Osteoblast (primary cell): ENCODE data around the gene XCL2. TPM values are rescaled to one million over a fixed set of nuclear protein-coding genes. Genes with fewer than 3 reads are reported as not detected.

Experiments used
- DNase-seq: peaks from one replicate; pipeline ENCODE4 v3.0.0; 2011; ENCODE audit warnings: low spot score, mixed read lengths; ENCODE audit not compliant: insufficient read length; ENCODE audit errors: missing footprints
- H2AFZ ChIP-seq: 2 replicates; pipeline ENCODE4 v1.6.0; 2011; ENCODE audit warnings: mild to moderate bottlenecking, low read length
- H3K27ac ChIP-seq: 2 replicates; pipeline ENCODE4 v1.5.1; 2011; ENCODE audit warnings: mild to moderate bottlenecking, low read depth, low read length, moderate library complexity
- H3K27me3 ChIP-seq: 2 replicates; pipeline ENCODE4 v1.6.0; 2012; ENCODE audit warnings: mild to moderate bottlenecking, control low read depth, inconsistent platforms, low read length, moderate library complexity; ENCODE audit not compliant: insufficient read depth
- H3K36me3 ChIP-seq: 2 replicates; pipeline ENCODE4 v1.5.1; 2011; ENCODE audit warnings: mild to moderate bottlenecking, low read length, control low read depth, moderate library complexity; ENCODE audit not compliant: insufficient read depth
- H3K4me1 ChIP-seq: 2 replicates; pipeline ENCODE4 v1.5.1; 2011; ENCODE audit warnings: mild to moderate bottlenecking, low read length, control low read depth, moderate library complexity; ENCODE audit not compliant: insufficient read depth
- H3K4me2 ChIP-seq: 2 replicates; pipeline ENCODE4 v1.6.0; 2011; ENCODE audit warnings: mild to moderate bottlenecking, low read length; ENCODE audit not compliant: insufficient read depth
- H3K4me3 ChIP-seq: fragments of 200-600 bp; sonication (generic); 3 replicates; pipeline ENCODE4 v1.5.1; 2012; ENCODE audit warnings: mild to moderate bottlenecking, low read length, inconsistent platforms; ENCODE audit not compliant: insufficient read depth
- H3K79me2 ChIP-seq: 2 replicates; pipeline ENCODE4 v1.6.0; 2012; ENCODE audit warnings: mild to moderate bottlenecking, low read length, control low read depth, inconsistent platforms; ENCODE audit not compliant: insufficient read depth
- H3K9me3 ChIP-seq: 2 replicates; pipeline ENCODE4 v1.5.1; 2011; ENCODE audit warnings: low read depth, low read length, control low read depth
- H4K20me1 ChIP-seq: 2 replicates; pipeline ENCODE4 v1.6.0; 2012; ENCODE audit warnings: mild to moderate bottlenecking, low read length, control low read depth; ENCODE audit not compliant: insufficient read depth
- total RNA-seq: library from RNA; depleted of rRNA; stranded (reverse); fragments of >200 nt; gene quantifications from 2 replicates; pipeline ENCODE4 v1.2.3, GENCODE V29; 2012
- TF ChIP-seq, protein P1 (sequence below): IDR thresholded peaks from 2 replicates; pipeline ENCODE4 v1.5.1; 2011; ENCODE audit warnings: mild to moderate bottlenecking, low read depth, low read length, moderate library complexity; ENCODE audit errors: extremely low read depth

Gene XCL2
- total RNA-seq, 1 donor: not detected

DNA sequence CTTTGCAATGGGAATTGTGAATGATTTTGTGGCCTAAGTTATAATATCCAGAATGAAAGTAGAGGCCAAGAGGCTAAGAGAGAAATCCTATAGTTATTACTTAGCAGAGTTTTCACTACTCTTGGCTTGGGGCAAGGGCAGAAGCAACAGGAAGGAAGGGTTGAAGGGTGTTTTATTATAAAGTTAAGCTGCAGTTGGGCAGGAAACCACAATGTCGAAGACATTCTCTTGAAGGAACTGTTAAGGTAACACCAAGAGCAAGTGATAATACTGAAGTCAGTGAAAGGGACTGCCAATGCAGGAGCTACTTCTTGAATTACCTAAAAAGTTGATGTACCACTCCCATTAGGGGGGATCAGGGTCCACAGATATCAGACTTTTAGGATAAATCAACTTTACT lies 8.3 kb downstream of the XCL2 start:
- Histone ChIP-seq H3K4me2 (no peak overlapping the region), H2AFZ (no peak overlapping the region), H3K27ac (no peak overlapping the region), H3K9me3 (no peaks in the 10 kb centered on the region), H3K36me3 (no peaks in the 10 kb centered on the region), H3K4me1 (no peaks in the 10 kb centered on the region), H4K20me1 (no peaks in the 10 kb centered on the region), H3K79me2 (no peaks in the 10 kb centered on the region), H3K27me3 (no peaks in the 10 kb centered on the region), H3K4me3 (no peak overlapping the region)
- DNase-seq: no peak
- TF ChIP-seq, protein P1, sequence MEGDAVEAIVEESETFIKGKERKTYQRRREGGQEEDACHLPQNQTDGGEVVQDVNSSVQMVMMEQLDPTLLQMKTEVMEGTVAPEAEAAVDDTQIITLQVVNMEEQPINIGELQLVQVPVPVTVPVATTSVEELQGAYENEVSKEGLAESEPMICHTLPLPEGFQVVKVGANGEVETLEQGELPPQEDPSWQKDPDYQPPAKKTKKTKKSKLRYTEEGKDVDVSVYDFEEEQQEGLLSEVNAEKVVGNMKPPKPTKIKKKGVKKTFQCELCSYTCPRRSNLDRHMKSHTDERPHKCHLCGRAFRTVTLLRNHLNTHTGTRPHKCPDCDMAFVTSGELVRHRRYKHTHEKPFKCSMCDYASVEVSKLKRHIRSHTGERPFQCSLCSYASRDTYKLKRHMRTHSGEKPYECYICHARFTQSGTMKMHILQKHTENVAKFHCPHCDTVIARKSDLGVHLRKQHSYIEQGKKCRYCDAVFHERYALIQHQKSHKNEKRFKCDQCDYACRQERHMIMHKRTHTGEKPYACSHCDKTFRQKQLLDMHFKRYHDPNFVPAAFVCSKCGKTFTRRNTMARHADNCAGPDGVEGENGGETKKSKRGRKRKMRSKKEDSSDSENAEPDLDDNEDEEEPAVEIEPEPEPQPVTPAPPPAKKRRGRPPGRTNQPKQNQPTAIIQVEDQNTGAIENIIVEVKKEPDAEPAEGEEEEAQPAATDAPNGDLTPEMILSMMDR: no peak

DNA sequence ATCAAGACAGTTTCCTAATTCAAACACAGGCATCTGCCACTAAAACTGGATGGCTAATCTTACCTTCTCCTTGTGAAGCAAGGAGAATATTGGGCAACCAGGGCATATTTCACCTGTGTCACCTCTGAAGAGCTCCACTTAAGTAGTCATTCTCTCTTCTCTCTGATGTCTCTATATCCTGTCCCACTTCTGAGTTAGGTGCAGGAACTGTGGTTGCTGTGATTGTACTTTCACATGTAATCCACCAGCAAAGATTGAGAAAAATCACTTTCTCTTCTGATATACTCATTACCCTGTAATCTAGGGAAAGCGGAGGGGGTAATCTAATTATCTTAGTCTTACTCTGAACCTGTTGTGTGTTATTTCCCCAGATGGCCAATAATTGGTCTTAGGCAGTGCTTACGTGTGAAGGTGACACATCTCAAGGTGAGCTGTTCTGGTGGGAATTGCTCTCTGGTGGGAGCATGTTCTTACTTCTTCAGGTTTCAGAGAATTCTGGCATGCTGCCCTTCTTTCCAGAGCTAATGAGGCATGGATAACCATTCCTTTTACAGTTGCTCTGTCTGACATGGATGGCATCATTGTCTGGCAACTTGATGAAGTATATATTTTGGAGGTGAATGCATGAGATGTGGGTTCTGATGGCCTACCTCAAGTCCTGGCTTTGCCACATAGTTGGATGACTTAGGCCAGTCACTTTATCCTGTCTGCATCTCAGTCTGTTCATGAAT lies 12.0 kb downstream of the XCL2 start:
- no peak overlapping the region for H3K4me2 ChIP-seq
- DNase-seq: no peak
- no peaks in the 10 kb centered on the region for H3K36me3 ChIP-seq
- no peaks in the 10 kb centered on the region for H3K27me3 ChIP-seq
- no peak overlapping the region for H3K4me3 ChIP-seq
- H4K20me1 ChIP-seq: no peaks in the 10 kb centered on the region
- no peak overlapping the region for H2AFZ ChIP-seq
- no peaks in the 10 kb centered on the region for H3K4me1 ChIP-seq
- no peak overlapping the region for H3K27ac ChIP-seq
- TF ChIP-seq, protein P1: no peak
- H3K9me3 ChIP-seq: no peaks in the 10 kb centered on the region
- no peaks in the 10 kb centered on the region for H3K79me2 ChIP-seq

DNA sequence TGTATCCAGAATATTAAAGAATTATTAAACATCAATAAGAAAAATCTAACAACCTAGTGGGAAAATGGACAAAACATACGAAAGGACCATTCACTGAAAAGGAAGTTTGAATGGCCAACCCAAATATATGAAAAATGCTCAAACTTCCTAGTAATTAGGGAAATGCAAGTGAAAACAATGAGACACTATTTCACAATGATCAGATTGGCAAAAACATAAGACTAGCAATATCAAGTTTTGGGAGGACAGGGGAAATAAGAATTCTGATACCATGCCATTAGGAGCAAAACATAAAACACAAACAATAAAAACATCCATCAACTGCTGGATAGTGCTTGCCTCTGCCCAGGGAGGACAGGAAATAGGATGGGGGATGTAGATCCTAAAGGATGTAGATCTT lies 14.3 kb downstream of the XCL2 start:
- no peaks in the 10 kb centered on the region for H3K27me3 ChIP-seq
- no peaks in the 10 kb centered on the region for H3K36me3 ChIP-seq
- no peaks in the 10 kb centered on the region for H3K79me2 ChIP-seq
- H2AFZ ChIP-seq: no peak overlapping the region
- DNase-seq: no peak
- TF ChIP-seq, protein P1: no peak
- no peaks in the 10 kb centered on the region for H3K9me3 ChIP-seq
- H3K4me3 ChIP-seq: no peak overlapping the region
- no peak overlapping the region for H3K27ac ChIP-seq
- H3K4me1 ChIP-seq: no peaks in the 10 kb centered on the region
- H3K4me2 ChIP-seq: no peak overlapping the region
- no peaks in the 10 kb centered on the region for H4K20me1 ChIP-seq

DNA sequence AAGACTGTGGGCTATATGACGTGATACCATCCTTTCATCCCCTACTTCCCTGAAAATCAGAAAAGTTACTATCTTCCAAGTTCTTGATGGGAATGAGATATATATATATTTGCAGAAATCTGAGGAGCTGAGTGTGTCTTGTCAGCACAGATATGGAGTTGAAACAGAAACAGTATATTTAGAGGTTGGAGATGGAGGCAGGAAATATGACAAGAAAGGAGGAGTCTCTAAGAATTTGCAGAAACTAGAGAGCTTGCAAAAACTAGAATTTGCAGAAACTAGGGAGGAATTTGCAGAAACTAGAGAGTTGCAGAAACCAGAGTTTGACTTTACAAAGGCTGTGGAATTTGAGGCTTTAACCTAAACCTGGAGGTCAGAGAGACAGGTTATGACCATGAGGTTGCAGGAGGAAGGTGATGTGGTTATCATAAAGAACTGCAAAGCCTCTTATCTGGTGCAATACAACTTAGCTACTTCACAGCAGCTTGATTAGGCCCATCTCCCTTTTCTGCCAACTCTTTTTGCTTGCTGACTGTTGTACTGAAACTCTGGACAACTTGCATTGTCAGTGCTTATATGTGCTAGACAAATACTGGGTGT lies 22.3 kb downstream of the XCL2 start:
- no peak for DNase-seq
- Histone ChIP-seq H3K4me1 (no peaks in the 10 kb centered on the region), H3K79me2 (no peaks in the 10 kb centered on the region)

More for the DNA sequence above, 22.3 kb downstream of the XCL2 start:
- H3K9me3 ChIP-seq: no peaks in the 10 kb centered on the region
- no peaks in the 10 kb centered on the region for H3K36me3 ChIP-seq
- no peaks in the 10 kb centered on the region for H4K20me1 ChIP-seq
- peaks cover 3% of the 10 kb centered on the region for H3K27me3 ChIP-seq
- no peak overlapping the region for H3K27ac ChIP-seq
- H2AFZ ChIP-seq: no peak overlapping the region
- H3K4me3 ChIP-seq: no peak overlapping the region
- TF ChIP-seq, protein P1: no peak
- H3K4me2 ChIP-seq: no peak overlapping the region
